Fibroblast of villous mesenchyme (primary cell): Measurements from ENCODE around the gene PDE6G. TPM values are rescaled to one million over a fixed set of nuclear protein-coding genes. Genes with fewer than 3 reads are reported as not detected.

Experiments
- DNase-seq: peaks from one replicate; pipeline ENCODE4 v3.0.0-alpha.2; 2010; ENCODE audit warnings: low read depth
- H3K4me3 ChIP-seq: 2 replicates; pipeline ENCODE4 v1.5.1; 2011; ENCODE audit warnings: low read depth, mild to moderate bottlenecking, low read length
- CTCF ChIP-seq: IDR thresholded peaks from 2 replicates; pipeline ENCODE4 v1.5.1; 2012; ENCODE audit warnings: low read depth, mild to moderate bottlenecking, low read length; ENCODE audit not compliant: insufficient read depth
- total RNA-seq: library from RNA; depleted of rRNA; stranded (reverse); fragments of >200 nt; gene quantifications from 2 replicates; pipeline ENCODE4 v1.2.3, GENCODE V29; 2012

The PDE6G gene
- total RNA-seq = not detected in 2 replicates

GRCh38 chr17:81656118-81656743, at the start of gene PDE6G:
PDE6G (minus strand) TSS chr17:81656542; CDS start chr17:81653305, 3,237 bp downstream.
- no peak for DNase-seq
- no peak for TF ChIP-seq CTCF
- no peak within 1 kb of the TSS for H3K4me3 ChIP-seq

- no peak for TF ChIP-seq CTCF
- DNase-seq = no peak
- no peak overlapping the region for H3K4me3 ChIP-seq
Measured at GRCh38 chr17:81705518-81706231, 49.3 kb upstream of the PDE6G start.

- DNase-seq = no peak
- no peak for TF ChIP-seq CTCF
- H3K4me3 ChIP-seq = peak overlapping the region; percentile 91
Measured at GRCh38 chr17:81703747-81704654, 47.7 kb upstream of the PDE6G start.

- TF ChIP-seq CTCF = no peak
- peak; percentile 91 for DNase-seq
- H3K4me3 ChIP-seq = peak within 1 kb of the TSS; percentile 91
Measured at GRCh38 chr17:81702934-81703746, 46.8 kb upstream of the PDE6G start, which contains the start of gene MRPL12. MRPL12 (plus strand) TSS chr17:81703367; CDS start chr17:81703502, 135 bp downstream.

GRCh38 chr17:81701288-81702071, 45.1 kb upstream of the PDE6G start:
- peak overlapping the region; percentile 91 for H3K4me3 ChIP-seq
- no peak for TF ChIP-seq CTCF
- no peak for DNase-seq
